ENCODE data around the gene USPL1.

- TF ChIP-seq POLR2A (IDR thresholded peaks at IDR 0.05) = no peak
- TF ChIP-seq, protein P1, sequence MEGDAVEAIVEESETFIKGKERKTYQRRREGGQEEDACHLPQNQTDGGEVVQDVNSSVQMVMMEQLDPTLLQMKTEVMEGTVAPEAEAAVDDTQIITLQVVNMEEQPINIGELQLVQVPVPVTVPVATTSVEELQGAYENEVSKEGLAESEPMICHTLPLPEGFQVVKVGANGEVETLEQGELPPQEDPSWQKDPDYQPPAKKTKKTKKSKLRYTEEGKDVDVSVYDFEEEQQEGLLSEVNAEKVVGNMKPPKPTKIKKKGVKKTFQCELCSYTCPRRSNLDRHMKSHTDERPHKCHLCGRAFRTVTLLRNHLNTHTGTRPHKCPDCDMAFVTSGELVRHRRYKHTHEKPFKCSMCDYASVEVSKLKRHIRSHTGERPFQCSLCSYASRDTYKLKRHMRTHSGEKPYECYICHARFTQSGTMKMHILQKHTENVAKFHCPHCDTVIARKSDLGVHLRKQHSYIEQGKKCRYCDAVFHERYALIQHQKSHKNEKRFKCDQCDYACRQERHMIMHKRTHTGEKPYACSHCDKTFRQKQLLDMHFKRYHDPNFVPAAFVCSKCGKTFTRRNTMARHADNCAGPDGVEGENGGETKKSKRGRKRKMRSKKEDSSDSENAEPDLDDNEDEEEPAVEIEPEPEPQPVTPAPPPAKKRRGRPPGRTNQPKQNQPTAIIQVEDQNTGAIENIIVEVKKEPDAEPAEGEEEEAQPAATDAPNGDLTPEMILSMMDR (IDR thresholded peaks at IDR 0.05 in 4 of 5, conservative IDR thresholded peaks at IDR 0.05 in 1 of 5) = no peak
These were observed 68.3 kb downstream of the USPL1 start for GRCh38 chr13:30685987-30686386.
